OCI-LY3 (cell line): ENCODE measurements around the gene MARCOL.

Experiments used
- H2AFZ ChIP-seq: fragments of 200-600, 300-600 bp; shearing (Covaris generic); 2 replicates; pipeline ENCODE4 v1.6.0; 2014; ENCODE audit warnings: antibody characterized with exemption, low read depth, low read length
- H3K27ac ChIP-seq: fragments of 200-600, 300-600 bp; sonication (generic); 2 replicates; pipeline ENCODE4 v1.5.1; 2014; ENCODE audit warnings: mild to moderate bottlenecking, low read length, moderate library complexity, mixed read lengths
- H3K27me3 ChIP-seq: fragments of 200-600, 300-600 bp; sonication (generic); 2 replicates; pipeline ENCODE4 v1.6.1; 2014; ENCODE audit warnings: low read depth, low read length, mixed read lengths
- H3K36me3 ChIP-seq: fragments of 200-600, 300-600 bp; sonication (generic); replicated peaks from 2 replicates; pipeline ENCODE3; 2014; ENCODE audit warnings: low read depth, low read length, mixed read lengths
- H3K4me1 ChIP-seq: fragments of 300-600, 200-600 bp; sonication (generic); 2 replicates; pipeline ENCODE4 v1.6.1; 2014; ENCODE audit warnings: low read length, mixed read lengths
- H3K4me2 ChIP-seq: fragments of 200-600, 300-600 bp; sonication (generic); 2 replicates; pipeline ENCODE4 v1.6.1; 2014; ENCODE audit warnings: low read length, mixed read lengths
- H3K4me3 ChIP-seq: fragments of 300-600, 200-600 bp; sonication (generic); 2 replicates; pipeline ENCODE4 v1.5.1; 2014; ENCODE audit warnings: antibody characterized with exemption, mild to moderate bottlenecking, low read length, moderate library complexity
- H3K79me2 ChIP-seq: fragments of 300-600, 200-600 bp; shearing (Covaris generic); 2 replicates; pipeline ENCODE4 v1.6.1; 2014; ENCODE audit warnings: mild to moderate bottlenecking, low read length, mixed read lengths
- H3K9ac ChIP-seq: fragments of 300-600, 200-600 bp; shearing (Covaris generic); 2 replicates; pipeline ENCODE4 v1.6.0; 2014; ENCODE audit warnings: mild to moderate bottlenecking, low read length, moderate library complexity
- H3K9me3 ChIP-seq: fragments of 200-600, 300-600 bp; shearing (Covaris generic); 2 replicates; pipeline ENCODE4 v1.6.1; 2014; ENCODE audit warnings: low read length, mixed read lengths; ENCODE audit not compliant: insufficient read depth
- H4K20me1 ChIP-seq: fragments of 200-600, 300-600 bp; sonication (generic); 2 replicates; pipeline ENCODE4 v1.6.1; 2016; ENCODE audit warnings: low read length, mixed read lengths; ENCODE audit not compliant: insufficient read depth
- CTCF ChIP-seq: fragments of 200-600, 300-600 bp; sonication (generic); IDR thresholded peaks from 2 replicates; pipeline ENCODE4 v1.5.1; 2014; ENCODE audit warnings: antibody characterized with exemption, low read length, low read depth
- EZH2phosphoT487 ChIP-seq: fragments of 200-600 bp; shearing (Covaris generic); IDR thresholded peaks from 2 replicates; pipeline ENCODE4 v1.6.1; 2018; ENCODE audit warnings: antibody characterized with exemption, mixed run types, low read depth

Gene MARCOL

GRCh38 chr5:148290271-148291195, 52.2 kb downstream of the MARCOL start:
- Histone ChIP-seq H3K36me3 (no peaks in the 10 kb centered on the region), H3K4me3 (no peak overlapping the region), H3K4me1 (no peaks in the 10 kb centered on the region), H3K4me2 (no peak overlapping the region), H3K27ac (no peak overlapping the region), H3K9ac (no peak overlapping the region), H3K27me3 (peaks cover 4% of the 10 kb centered on the region; the same call in 1 of the 2 replicates), H3K9me3 (no peaks in the 10 kb centered on the region), H3K79me2 (no peaks in the 10 kb centered on the region), H4K20me1 (no peaks in the 10 kb centered on the region), H2AFZ (peak overlapping the region; percentile 18; the same call in 1 of the 2 replicates)
- TF ChIP-seq CTCF (peak; percentile 59), EZH2phosphoT487 (no peak)
